Panc1 (cell line): ENCODE results near the gene HNRNPU. TPM values are rescaled to one million over a fixed set of nuclear protein-coding genes. Genes with fewer than 3 reads are reported as not detected.
A peak's percentile ranks its signal among the peaks of the same experiment; 100 is the strongest.

ENCODE experiments used
- ATAC-seq: fragments of 200-7000 bp; cut with Tn5 transposase; 2 replicates; pipeline ENCODE4 v1.9.1; 2020; ENCODE audit warnings: mild to moderate bottlenecking, moderate library complexity
- BruUV-seq: library from RNA; stranded (reverse); fragments of 400-500 nt; replicated peaks from 2 replicates; lab custom pipeline; 2021; lab: Mats Ljungman, UMichigan
- CTCF ChIA-PET: fragments of 300-600 bp; sonication (Branson Sonifier 250); formaldehyde crosslinking; loops from one replicate; lab custom pipeline; 2022; ENCODE audit warnings: antibody characterized with exemption; lab: Charles Lee
- POLR2A ChIA-PET: fragments of 300-600 bp; sonication (Branson Sonifier 250); formaldehyde crosslinking; loops from one replicate; lab custom pipeline; 2022; ENCODE audit warnings: antibody characterized with exemption; lab: Charles Lee
- DNase-seq: peaks from one replicate; pipeline ENCODE4 v3.0.0-alpha.2; 2010; ENCODE audit warnings: low read depth, low spot score
- H3K27ac ChIP-seq: 2 replicates; pipeline ENCODE4 v1.5.1; 2011; ENCODE audit warnings: mild to moderate bottlenecking, low read length, inconsistent platforms
- H3K27me3 ChIP-seq: fragments of 200-500 bp; sonication (Bioruptor generic); 2 replicates; pipeline ENCODE4 v1.6.0; 2014; ENCODE audit warnings: low read length, inconsistent platforms; ENCODE audit not compliant: control insufficient read depth, insufficient read depth
- H3K36me3 ChIP-seq: fragments of 200-500 bp; sonication (Bioruptor generic); 2 replicates; pipeline ENCODE4 v1.5.1; 2014; ENCODE audit warnings: inconsistent platforms, mild to moderate bottlenecking, low read length, moderate library complexity; ENCODE audit not compliant: control insufficient read depth, insufficient read depth
- H3K4me1 ChIP-seq: 2 replicates; pipeline ENCODE4 v1.5.1; 2011; ENCODE audit warnings: inconsistent platforms, mild to moderate bottlenecking, low read length, moderate library complexity; ENCODE audit not compliant: control insufficient read depth, insufficient read depth
- H3K4me3 ChIP-seq, 2 experiments: 2 replicates each; pipeline ENCODE4 v1.5.1; 2011 to 2012; ENCODE audit warnings: low read depth in 2 of 2, low read length in 2 of 2, mild to moderate bottlenecking in 2 of 2, inconsistent platforms in 1 of 2, moderate library complexity in 1 of 2
- H3K9me3 ChIP-seq: fragments of 200-500 bp; sonication (Bioruptor generic); 2 replicates; pipeline ENCODE4 v1.5.1; 2014; ENCODE audit warnings: low read depth, mild to moderate bottlenecking, inconsistent platforms, low read length, moderate library complexity; ENCODE audit not compliant: control insufficient read depth, insufficient read depth
- CTCF ChIP-seq: fragments of 450-650 bp; IDR thresholded peaks from 2 replicates; pipeline ENCODE4 v1.5.1; 2017; ENCODE audit warnings: mild to moderate bottlenecking
- POLR2AphosphoS5 ChIP-seq: IDR thresholded peaks from 2 replicates; pipeline ENCODE4 v1.6.1; 2012; ENCODE audit warnings: mild to moderate bottlenecking, low read depth, low read length, moderate library complexity
- REST ChIP-seq, 2 experiments: IDR thresholded peaks; 2 replicates each; pipeline ENCODE4 v1.6.1; 2011 to 2012; ENCODE audit warnings: low read depth in 2 of 2, control low read depth in 1 of 2, low read length in 1 of 2, mild to moderate bottlenecking in 1 of 2, moderate library complexity in 1 of 2; ENCODE audit not compliant: insufficient read depth in 1 of 2
- SIN3A ChIP-seq: IDR thresholded peaks from 2 replicates; pipeline ENCODE4 v1.6.1; 2012; ENCODE audit warnings: low read depth, mild to moderate bottlenecking, low read length, moderate library complexity, borderline replicate concordance; ENCODE audit not compliant: insufficient read depth
- TCF7L2 ChIP-seq: IDR thresholded peaks from 2 replicates; pipeline ENCODE4 v1.6.1; 2011; ENCODE audit warnings: mild to moderate bottlenecking, low read depth, low read length, inconsistent platforms
- in situ Hi-C: cut with HindIII; loops from 2 replicates; pipeline ENCODE4 v1.10.0; 2016; ENCODE audit warnings: low sequenced_read_pairs, low pct_unique_long_range_greater_than_20kb
- intact Hi-C: fragments of 100-400 bp; cut with micrococcal nuclease; formaldehyde crosslinking; loops from one replicate; pipeline ENCODE4 v1.10.0; 2022; ENCODE audit not compliant: unreplicated experiment
- total RNA-seq: library from RNA; stranded (reverse); gene quantifications from one replicate; pipeline ENCODE4 v1.2.1, GENCODE V29; 2021; ENCODE audit not compliant: unreplicated experiment

HNRNPU gene
- total RNA-seq, 1 experiment from 2014 or later: 361 TPM

GRCh38 chr1:244830639-244831038, 33.7 kb downstream of the HNRNPU start:
- Histone ChIP-seq H3K36me3 (no peaks in the 10 kb centered on the region; the same call in 1 of the 2 replicates), H3K4me3 (no peak overlapping the region), H3K27me3 (no peaks in the 10 kb centered on the region), H3K4me1 (no peaks in the 10 kb centered on the region; the same call in 1 of the 2 replicates), H3K9me3 (no peaks in the 10 kb centered on the region), H3K27ac (no peak overlapping the region)
- no TSS peak for BruUV-seq
- no peak for TF ChIP-seq SIN3A
- no peak for TF ChIP-seq REST (IDR thresholded peaks at IDR 0.05; ENCODE audit: insufficient read depth in 1 of 2, low read depth in 2 of 2, low read length in 1 of 2)
- TF ChIP-seq POLR2AphosphoS5: no peak
- no peak for TF ChIP-seq CTCF
- TF ChIP-seq TCF7L2: no peak
- ChIA-PET POLR2A (no interaction called here), CTCF (no interaction called here)
- in situ Hi-C loops: no loop called here
- DNase-seq (no peak), ATAC-seq (no peak)
- intact Hi-C loops: loop anchor here (5.0 kb wide), 1 partner anchor 1737 kb away; the partner anchor contains the start of genes CNST and TFB2M

GRCh38 chr1:244826712-244827111, 37.6 kb downstream of the HNRNPU start:
- Histone ChIP-seq H3K27me3 (no peaks in the 10 kb centered on the region), H3K4me3 (no peak overlapping the region), H3K36me3 (no peaks in the 10 kb centered on the region), H3K9me3 (no peaks in the 10 kb centered on the region), H3K4me1 (no peaks in the 10 kb centered on the region), H3K27ac (no peak overlapping the region)
- peak; percentile 74 for ATAC-seq
- intact Hi-C loops: no loop called here
- in situ Hi-C loops: no loop called here
- no peak for DNase-seq
- BruUV-seq: no TSS peak
- POLR2A ChIA-PET: no interaction called here
- CTCF ChIA-PET: interaction anchor here (0.6 kb wide), 1 partner anchor 216 kb away, joined by 6 read pairs; no protein-coding TSS in a partner anchor
- TF ChIP-seq TCF7L2: no peak
- TF ChIP-seq POLR2AphosphoS5: no peak
- no peak for TF ChIP-seq SIN3A
- TF ChIP-seq REST (IDR thresholded peaks at IDR 0.05; ENCODE audit: insufficient read depth in 1 of 2, low read depth in 2 of 2, low read length in 1 of 2): no peak
- no peak for TF ChIP-seq CTCF
